ENCODE results near the gene GFRA1. TPM values are rescaled to one million over a fixed set of nuclear protein-coding genes. Genes with fewer than 3 reads are reported as not detected.

GFRA1 gene
- total and polyA plus RNA-seq, 2 of the 8 experiments (the other 6 are each of a cell fraction or from before 2014, with no cell fraction given) = 1.1 to 2.0 TPM

DNA sequence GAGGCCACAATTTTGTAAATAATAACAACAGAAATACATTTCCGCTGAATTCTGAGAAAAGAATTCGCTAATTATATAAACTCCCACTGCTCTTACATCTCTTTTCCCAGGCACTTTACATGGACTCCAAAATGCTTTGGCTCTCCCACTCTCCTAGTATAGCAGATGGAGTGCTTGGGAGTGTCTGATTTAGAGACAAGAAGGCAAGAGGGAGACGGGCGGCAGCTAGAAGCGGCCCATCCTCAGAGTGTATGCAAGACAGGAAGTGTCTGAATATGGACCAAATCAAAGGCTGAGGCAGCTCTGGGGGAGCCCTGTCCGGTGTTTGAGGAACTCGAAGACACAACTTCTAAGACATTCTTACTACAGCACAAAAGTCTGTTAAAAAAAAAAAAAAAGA, 212.1 kb downstream of the GFRA1 start:
- WGBS, 2 experiments (ENCODE audit: extremely low coverage in 1 of 2, insufficient coverage in 1 of 2, insufficient read length in 1 of 2, insufficient replicate concordance in 2 of 2, low coverage in 1 of 2, low lambda C conversion rate in 2 of 2, missing lambda C conversion rate in 1 of 2) = 89% methylated on average over 7 of the region's 7 CpGs; no CpG with 5 or more reads in 1 of the 2 experiments
- TF ChIP-seq SUZ12 (IDR thresholded peaks at IDR 0.05; ENCODE audit: low read length) (no peak), BRCA1 (IDR thresholded peaks at IDR 0.05; ENCODE audit: low read depth, low read length) (no peak), CHD2 (IDR thresholded peaks at IDR 0.05; ENCODE audit: low read length) (no peak), KDM5A (IDR thresholded peaks at IDR 0.05; ENCODE audit: low read length) (no peak), RNF2 (IDR thresholded peaks at IDR 0.05; ENCODE audit: borderline replicate concordance, low read depth, low read length, missing control alignments, poor library complexity, severe bottlenecking) (no peak), TAF7 (optimal IDR thresholded peaks at IDR 0.05; ENCODE audit: borderline replicate concordance, low read depth, low read length) (no peak), BACH1 (IDR thresholded peaks at IDR 0.05; ENCODE audit: low read length) (no peak), SIN3A (conservative IDR thresholded peaks at IDR 0.05 in 1 of 2, IDR thresholded peaks at IDR 0.05 in 1 of 2; ENCODE audit: low read depth in 1 of 2, low read length in 2 of 2) (no peak), RXRA (IDR thresholded peaks at IDR 0.05; ENCODE audit: insufficient read depth, low read depth, low read length) (no peak), EGR1 (IDR thresholded peaks at IDR 0.05; ENCODE audit: borderline replicate concordance, low read depth, low read length) (no peak), TEAD4 (IDR thresholded peaks at IDR 0.05; ENCODE audit: low read depth, low read length) (no peak), POU5F1 (IDR thresholded peaks at IDR 0.05; ENCODE audit: low read depth, low read length) (no peak)
- TF ChIP-seq, protein P1, sequence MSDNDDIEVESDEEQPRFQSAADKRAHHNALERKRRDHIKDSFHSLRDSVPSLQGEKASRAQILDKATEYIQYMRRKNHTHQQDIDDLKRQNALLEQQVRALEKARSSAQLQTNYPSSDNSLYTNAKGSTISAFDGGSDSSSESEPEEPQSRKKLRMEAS (IDR thresholded peaks at IDR 0.05) = no peak

More for the DNA sequence above, 212.1 kb downstream of the GFRA1 start:
- Histone ChIP-seq H3K9ac (replicated peaks in 1 of 4; ENCODE audit: extremely low read depth in 1 of 4, low read depth in 3 of 4, low read length in 3 of 4) (no peak overlapping the region), H3K23me2 (ENCODE audit: low read depth, low read length) (no peaks in the 10 kb centered on the region), H3K36me3 (ENCODE audit: control insufficient read depth in 2 of 4, insufficient read depth in 4 of 4, low read length in 3 of 4) (no peaks in the 10 kb centered on the region), H3K27ac (ENCODE audit: low read depth, low read length) (no peak overlapping the region), H4K20me1 (replicated peaks in 1 of 2; ENCODE audit: control insufficient read depth in 1 of 2, insufficient read depth in 2 of 2, low read length in 2 of 2) (no peaks in the 10 kb centered on the region), H3K23ac (ENCODE audit: insufficient read length) (no peak overlapping the region), H2AK5ac (ENCODE audit: low read depth, low read length) (no peak overlapping the region), H2BK120ac (replicated peaks; ENCODE audit: low read depth, low read length) (no peak overlapping the region), H2BK20ac (ENCODE audit: low read length) (no peak overlapping the region), H3K56ac (replicated peaks; ENCODE audit: insufficient read length, low read depth, low read length) (no peak overlapping the region), H3K4me2 (ENCODE audit: insufficient read depth in 1 of 2, low read depth in 2 of 2, low read length in 2 of 2) (no peak overlapping the region), H2BK15ac (ENCODE audit: low read length) (no peak overlapping the region), H3K4me3 (ENCODE audit: extremely low read depth in 1 of 4, insufficient read depth in 2 of 4, low read depth in 3 of 4, low read length in 4 of 4) (no peak overlapping the region), H3K4me1 (replicated peaks in 1 of 4; ENCODE audit: control insufficient read depth in 3 of 4, insufficient read depth in 4 of 4, low read length in 3 of 4) (peaks cover 0 to 5% (median 0%) of the 10 kb centered on the region in 4 experiments; a peak in 2 of 7 replicates), H3K14ac (ENCODE audit: insufficient read length) (no peak overlapping the region), H3K18ac (ENCODE audit: extremely low read depth, low read length) (no peak overlapping the region), H3K9me3 (ENCODE audit: insufficient read depth in 2 of 2, low read depth in 1 of 2, low read length in 1 of 2) (no peaks in the 10 kb centered on the region), H2AFZ (ENCODE audit: low read length) (no peak overlapping the region), H3K4ac (replicated peaks; ENCODE audit: insufficient read length, low read depth, low read length) (no peak overlapping the region), H4K5ac (ENCODE audit: insufficient read length, low read depth, low read length) (no peak overlapping the region), H3K79me1 (ENCODE audit: low read depth, low read length) (no peaks in the 10 kb centered on the region), H4K91ac (replicated peaks; ENCODE audit: insufficient read length, low read length) (no peak overlapping the region), H2BK12ac (ENCODE audit: low read depth, low read length) (no peak overlapping the region), H4K8ac (ENCODE audit: extremely low read depth, insufficient read depth, low read length) (no peak overlapping the region), H3K79me2 (ENCODE audit: control insufficient read depth in 1 of 2, insufficient read depth in 2 of 2, low read length in 2 of 2) (no peaks in the 10 kb centered on the region), H3K27me3 (replicated peaks in 1 of 4; ENCODE audit: control insufficient read depth in 3 of 4, extremely low read depth in 1 of 4, insufficient read depth in 3 of 4, low read length in 3 of 4) (no peaks in the 10 kb centered on the region), H2BK5ac (ENCODE audit: low read depth, low read length) (no peak overlapping the region)
- ChIA-PET CTCF (ENCODE audit: partially characterized antibody) (interaction anchor here (1.4 to 1.5 kb wide), 2 partner anchors 11 to 18 kb away, joined by 3 to 4 read pairs; no protein-coding TSS in a partner anchor), POLR2A (ENCODE audit: partially characterized antibody) (no interaction called here)
- FAIRE-seq (no peak), DNase-seq (ENCODE audit: low read depth in 1 of 2, low spot score in 2 of 2) (no peak)
